Brain microvascular endothelial cell (primary cell): ENCODE measurements around the gene P2RY2.

Source experiments
- DNase-seq: peaks from one replicate; pipeline ENCODE4 v3.0.0-alpha.2; 2020
- H3K27ac ChIP-seq: fragments of 250-450 bp; sonication (Bioruptor Pico); 2 replicates; pipeline ENCODE4 v1.5.1; 2020; ENCODE audit warnings: mild to moderate bottlenecking, moderate library complexity
- H3K27me3 ChIP-seq: fragments of 250-450 bp; sonication (Bioruptor Pico); replicated peaks from 2 replicates; pipeline ENCODE4 v1.5.1; 2020; ENCODE audit warnings: mild to moderate bottlenecking
- H3K36me3 ChIP-seq: fragments of 250-450 bp; sonication (Bioruptor Pico); replicated peaks from 2 replicates; pipeline ENCODE4 v1.5.1; 2020; ENCODE audit warnings: mild to moderate bottlenecking
- H3K4me3 ChIP-seq: 2 replicates; pipeline ENCODE4 v1.5.1; 2011; ENCODE audit warnings: low read depth, mild to moderate bottlenecking, control low read depth, low read length, moderate library complexity
- in situ Hi-C: cut with HindIII; loops from 2 replicates; pipeline ENCODE4 v1.10.0; 2017; ENCODE audit warnings: low sequenced_read_pairs, low pct_ligation_motif_present
- TF ChIP-seq, protein P1 (sequence below): IDR thresholded peaks from 2 replicates; pipeline ENCODE4 v1.5.1; 2011; ENCODE audit warnings: low read depth, mild to moderate bottlenecking, moderate library complexity, low read length, control low read depth, inconsistent platforms; ENCODE audit errors: missing control alignments

P2RY2 gene

GRCh38 chr11:73281796-73282660 is 63.9 kb downstream of the P2RY2 start:
- TF ChIP-seq, protein P1, sequence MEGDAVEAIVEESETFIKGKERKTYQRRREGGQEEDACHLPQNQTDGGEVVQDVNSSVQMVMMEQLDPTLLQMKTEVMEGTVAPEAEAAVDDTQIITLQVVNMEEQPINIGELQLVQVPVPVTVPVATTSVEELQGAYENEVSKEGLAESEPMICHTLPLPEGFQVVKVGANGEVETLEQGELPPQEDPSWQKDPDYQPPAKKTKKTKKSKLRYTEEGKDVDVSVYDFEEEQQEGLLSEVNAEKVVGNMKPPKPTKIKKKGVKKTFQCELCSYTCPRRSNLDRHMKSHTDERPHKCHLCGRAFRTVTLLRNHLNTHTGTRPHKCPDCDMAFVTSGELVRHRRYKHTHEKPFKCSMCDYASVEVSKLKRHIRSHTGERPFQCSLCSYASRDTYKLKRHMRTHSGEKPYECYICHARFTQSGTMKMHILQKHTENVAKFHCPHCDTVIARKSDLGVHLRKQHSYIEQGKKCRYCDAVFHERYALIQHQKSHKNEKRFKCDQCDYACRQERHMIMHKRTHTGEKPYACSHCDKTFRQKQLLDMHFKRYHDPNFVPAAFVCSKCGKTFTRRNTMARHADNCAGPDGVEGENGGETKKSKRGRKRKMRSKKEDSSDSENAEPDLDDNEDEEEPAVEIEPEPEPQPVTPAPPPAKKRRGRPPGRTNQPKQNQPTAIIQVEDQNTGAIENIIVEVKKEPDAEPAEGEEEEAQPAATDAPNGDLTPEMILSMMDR, result no peak
- in situ Hi-C loops, result no loop called here
- no peak overlapping the region for H3K4me3 ChIP-seq
- no peaks in the 10 kb centered on the region for H3K36me3 ChIP-seq
- no peak overlapping the region for H3K27ac ChIP-seq
- no peaks in the 10 kb centered on the region for H3K27me3 ChIP-seq
- DNase-seq, result no peak

DNA sequence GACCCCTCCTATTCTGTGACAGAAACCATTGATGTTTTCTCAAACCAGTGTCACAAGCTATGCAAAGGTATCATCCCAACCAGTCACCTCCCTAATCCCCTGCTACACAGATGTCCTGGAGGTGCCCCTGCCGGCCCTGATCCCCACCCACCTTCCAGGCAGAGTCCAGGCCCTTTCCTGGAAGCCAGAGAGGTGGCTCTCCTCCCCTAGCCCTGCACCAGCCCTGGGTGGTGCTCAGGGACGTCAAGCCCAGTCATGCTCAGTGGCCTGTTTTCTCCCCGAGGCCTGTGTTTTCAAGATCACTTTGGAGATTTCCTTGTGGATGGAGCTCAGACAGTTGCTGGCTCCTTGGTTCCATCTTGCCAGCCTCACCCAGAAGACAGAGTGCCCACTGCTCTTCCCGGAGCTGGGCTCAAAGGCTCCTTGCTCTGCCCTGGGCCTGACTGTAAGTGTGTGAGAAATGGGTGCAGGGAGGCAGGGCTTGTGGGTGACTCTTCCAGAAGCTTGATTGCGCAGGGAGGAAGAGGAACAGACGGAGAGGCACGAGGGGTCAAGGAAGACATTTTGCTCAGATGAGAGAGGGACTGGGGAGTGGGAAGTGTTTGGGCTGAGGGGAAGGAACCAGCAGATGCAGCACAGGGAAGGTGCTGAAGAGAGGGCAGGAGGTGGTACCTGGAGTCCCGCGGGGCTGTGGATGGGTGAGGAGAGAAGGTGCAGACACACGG is 65.4 kb downstream of the P2RY2 start:
- H3K4me3 ChIP-seq, result no peak overlapping the region
- H3K27ac ChIP-seq, result no peak overlapping the region
- DNase-seq, result no peak
- no peaks in the 10 kb centered on the region for H3K36me3 ChIP-seq
- no peaks in the 10 kb centered on the region for H3K27me3 ChIP-seq
- TF ChIP-seq, protein P1, result no peak
- in situ Hi-C loops, result no loop called here

GRCh38 chr11:73284106-73284505 is 66.0 kb downstream of the P2RY2 start:
- H3K36me3 ChIP-seq, result no peaks in the 10 kb centered on the region
- H3K4me3 ChIP-seq, result no peak overlapping the region
- H3K27ac ChIP-seq, result no peak overlapping the region
- in situ Hi-C loops, result no loop called here
- H3K27me3 ChIP-seq, result no peaks in the 10 kb centered on the region
- DNase-seq, result no peak
- TF ChIP-seq, protein P1, result no peak

- H3K27me3 ChIP-seq, result no peaks in the 10 kb centered on the region
- H3K4me3 ChIP-seq, result no peak overlapping the region
- no peaks in the 10 kb centered on the region for H3K36me3 ChIP-seq
- in situ Hi-C loops, result no loop called here
- no peak for DNase-seq
- TF ChIP-seq, protein P1, result no peak
- no peak overlapping the region for H3K27ac ChIP-seq
Measured at GRCh38 chr11:73285721-73286120, 67.6 kb downstream of the P2RY2 start.
